Activated CD4-positive, alpha-beta T cell treated with anti-CD3 and anti-CD28 coated beads, Interleukin-2, amount 10 ng/mL, durations not matched to agents 7 days and 5 days (primary cell): Measurements from ENCODE around the gene HNRNPUL1. TPM values are rescaled to one million over a fixed set of nuclear protein-coding genes. Genes with fewer than 3 reads are reported as not detected.
A peak's percentile ranks its signal among the peaks of the same experiment; 100 is the strongest.
"Not testable (repeated sequence)": the region's sequence is repeated elsewhere in the genome, so short reads cannot be mapped to it uniquely, and the experiment has no call there.

Experiments
- CTCF ChIA-PET: fragments of 350-600 bp; sonication (Branson Sonifier 250); formaldehyde crosslinking; loops from one replicate; lab custom pipeline; 2021; ENCODE audit warnings: antibody characterized with exemption; lab: Charles Lee
- POLR2A ChIA-PET: fragments of 350-600 bp; sonication (Branson Sonifier 250); formaldehyde crosslinking; loops from one replicate; lab custom pipeline; 2021; ENCODE audit warnings: antibody characterized with exemption; lab: Charles Lee
- DNase-seq: peaks from one replicate; pipeline ENCODE4 v3.0.0-alpha.2; 2020
- H3K27ac Mint-ChIP-seq: one replicate; pipeline ENCODE4 v1.8.0; 2021; ENCODE audit warnings: mild to moderate bottlenecking, moderate library complexity, mixed read lengths
- H3K27me3 Mint-ChIP-seq: one replicate; pipeline ENCODE4 v1.8.0; 2021; ENCODE audit warnings: mixed read lengths
- H3K36me3 Mint-ChIP-seq: one replicate; pipeline ENCODE4 v1.8.0; 2021; ENCODE audit warnings: low read depth, mixed read lengths
- H3K4me1 Mint-ChIP-seq: one replicate; pipeline ENCODE4 v1.8.0; 2021; ENCODE audit warnings: mixed read lengths
- H3K4me3 Mint-ChIP-seq: one replicate; pipeline ENCODE4 v1.8.0; 2021; ENCODE audit warnings: mild to moderate bottlenecking, moderate library complexity, mixed read lengths
- H3K9me3 Mint-ChIP-seq: one replicate; pipeline ENCODE4 v1.8.0; 2021; ENCODE audit warnings: mixed read lengths
- total RNA-seq, 2 experiments: library from RNA; stranded (reverse); gene quantifications; one replicate each; pipeline ENCODE4 v1.2.3, GENCODE V29; 2021

Gene HNRNPUL1
- total RNA-seq, 2 experiments from 2014 or later, result 333 to 348 TPM

DNA sequence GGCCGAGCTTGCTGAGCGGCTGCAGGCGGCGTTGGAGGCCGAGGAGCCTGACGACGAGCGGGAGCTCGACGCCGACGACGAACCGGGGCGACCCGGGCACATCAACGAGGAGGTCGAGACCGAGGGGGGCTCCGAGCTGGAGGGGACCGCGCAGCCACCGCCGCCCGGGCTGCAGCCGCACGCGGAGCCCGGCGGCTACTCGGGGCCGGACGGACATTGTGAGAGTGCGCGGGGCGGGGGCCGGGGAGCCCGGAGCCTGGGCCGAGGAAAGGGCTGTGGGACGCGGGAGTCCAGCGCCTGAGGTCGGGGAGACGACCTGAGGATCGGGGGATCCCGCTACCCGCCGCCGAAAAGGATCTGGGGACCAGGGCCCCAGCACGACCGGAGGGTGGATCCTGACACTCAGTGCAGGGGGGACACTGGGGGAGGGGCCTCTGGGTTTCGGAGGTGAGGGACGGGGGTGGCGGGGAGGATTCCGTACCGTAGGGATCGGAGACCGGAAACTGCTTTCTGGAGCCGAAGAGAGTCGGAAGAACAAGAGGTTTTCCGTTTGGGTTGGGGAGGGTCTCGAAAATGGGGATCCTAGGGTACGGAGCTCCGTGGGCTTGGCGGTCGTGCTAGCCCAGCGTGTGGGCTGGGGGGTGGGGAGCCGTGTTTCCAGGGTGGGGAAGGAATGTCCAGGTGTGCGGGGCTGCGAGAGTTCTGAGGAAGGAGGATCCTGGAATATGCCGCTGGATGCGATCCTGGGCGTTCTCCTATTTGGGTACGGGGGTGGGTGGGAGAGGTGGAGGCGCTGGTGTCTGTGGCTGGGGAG, 616 bp downstream of the HNRNPUL1 start:
- DNase-seq, result peak; percentile 60
- peaks cover 40% of the 10 kb centered on the region for H3K36me3 Mint-ChIP-seq
- POLR2A ChIA-PET, result no interaction called here

GRCh38 chr19:41265395-41266153, 1.4 kb downstream of the HNRNPUL1 start:
- POLR2A ChIA-PET, result no interaction called here
- no peaks in the 10 kb centered on the region for H3K9me3 Mint-ChIP-seq
- peaks cover 40% of the 10 kb centered on the region for H3K36me3 Mint-ChIP-seq
- H3K4me3 Mint-ChIP-seq, result peak overlapping the region; percentile 89
- H3K27ac Mint-ChIP-seq, result peak overlapping the region; percentile 99
- no peaks in the 10 kb centered on the region for H3K27me3 Mint-ChIP-seq
- DNase-seq, result no peak
- CTCF ChIA-PET, result interaction anchor here (0.6 to 1.6 kb wide), 2 partner anchors 14 to 46 kb away, joined by 4 to 5 read pairs; no protein-coding TSS in a partner anchor
- peaks cover 45% of the 10 kb centered on the region for H3K4me1 Mint-ChIP-seq

More for the DNA sequence above, 616 bp downstream of the HNRNPUL1 start:
- H3K27ac Mint-ChIP-seq, result peak overlapping the region; percentile 99
- H3K4me3 Mint-ChIP-seq, result peak overlapping the region; percentile 89
- CTCF ChIA-PET, result interaction anchor here (0.6 to 4.0 kb wide), 11 partner anchors 12 to 101 kb away, joined by 3 to 40 read pairs (median 5); no protein-coding TSS in a partner anchor
- H3K27me3 Mint-ChIP-seq, result no peaks in the 10 kb centered on the region
- peaks cover 45% of the 10 kb centered on the region for H3K4me1 Mint-ChIP-seq
- no peaks in the 10 kb centered on the region for H3K9me3 Mint-ChIP-seq

- no peaks in the 10 kb centered on the region for H3K27me3 Mint-ChIP-seq
- no peak overlapping the region for H3K27ac Mint-ChIP-seq
- peaks cover 71% of the 10 kb centered on the region for H3K36me3 Mint-ChIP-seq
- POLR2A ChIA-PET, result no interaction called here
- DNase-seq, result no peak
- H3K4me3 Mint-ChIP-seq, result no peak overlapping the region
- CTCF ChIA-PET, result interaction anchor here (0.6 to 0.8 kb wide), 2 partner anchors 65 to 634 kb away, joined by 3 to 5 read pairs; no protein-coding TSS in a partner anchor
- H3K9me3 Mint-ChIP-seq, result no peaks in the 10 kb centered on the region
- peaks cover 33% of the 10 kb centered on the region for H3K4me1 Mint-ChIP-seq
Measured at GRCh38 chr19:41269055-41269454, 4.9 kb downstream of the HNRNPUL1 start.

DNA sequence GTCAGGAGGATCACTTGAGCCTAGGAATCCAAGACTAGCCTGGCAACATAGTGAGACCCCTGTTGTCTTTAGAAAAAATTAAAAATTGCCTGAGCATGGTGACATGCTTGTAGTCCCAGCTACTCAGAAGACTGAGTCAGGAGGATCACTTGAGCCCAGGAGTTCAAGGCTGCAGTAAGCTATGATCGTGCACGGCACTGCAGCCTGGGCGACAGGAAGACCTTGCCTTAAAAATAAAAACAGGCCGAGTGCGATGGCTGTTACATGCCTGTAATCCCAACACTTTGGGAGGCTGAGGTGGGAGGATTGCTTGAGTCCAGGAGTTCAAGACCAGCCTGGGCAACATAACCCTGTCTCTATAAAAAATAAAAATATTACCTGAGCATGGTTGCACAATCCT, 5.4 kb downstream of the HNRNPUL1 start:
- Mint-ChIP-seq H3K9me3 (no peaks in the 10 kb centered on the region), H3K4me1 (peaks cover 33% of the 10 kb centered on the region), H3K27me3 (no peaks in the 10 kb centered on the region), H3K36me3 (peaks cover 75% of the 10 kb centered on the region), H3K4me3 (no peak overlapping the region), H3K27ac (no peak overlapping the region)
- ChIA-PET POLR2A (no interaction called here), CTCF (interaction anchor here (0.8 kb wide), 1 partner anchor 635 kb away, joined by 3 read pairs; no protein-coding TSS in a partner anchor)
- DNase-seq, result no peak

- ChIA-PET POLR2A (no interaction called here), CTCF (interaction anchor here (0.7 to 0.8 kb wide), 2 partner anchors 20 to 22 kb away, joined by 3 read pairs; no protein-coding TSS in a partner anchor)
- H3K36me3 Mint-ChIP-seq, result peaks cover 70% of the 10 kb centered on the region
- no peak overlapping the region for H3K27ac Mint-ChIP-seq
- no peak for DNase-seq
- no peak overlapping the region for H3K4me3 Mint-ChIP-seq
- H3K27me3 Mint-ChIP-seq, result no peaks in the 10 kb centered on the region
- H3K9me3 Mint-ChIP-seq, result no peaks in the 10 kb centered on the region
- peaks cover 6% of the 10 kb centered on the region for H3K4me1 Mint-ChIP-seq
Measured at GRCh38 chr19:41273076-41273475, 8.9 kb downstream of the HNRNPUL1 start.

GRCh38 chr19:41274802-41275201, 10.6 kb downstream of the HNRNPUL1 start:
- Mint-ChIP-seq H3K36me3 (peaks cover 75% of the 10 kb centered on the region), H3K27me3 (no peaks in the 10 kb centered on the region), H3K4me3 (no peak overlapping the region), H3K27ac (peak overlapping the region; percentile 38), H3K9me3 (no peaks in the 10 kb centered on the region), H3K4me1 (peaks cover 6% of the 10 kb centered on the region)
- ChIA-PET POLR2A (no interaction called here), CTCF (interaction anchor here (1.4 to 1.6 kb wide), 2 partner anchors 23 to 78 kb away, joined by 4 to 5 read pairs; no protein-coding TSS in a partner anchor)
- no peak for DNase-seq

DNA sequence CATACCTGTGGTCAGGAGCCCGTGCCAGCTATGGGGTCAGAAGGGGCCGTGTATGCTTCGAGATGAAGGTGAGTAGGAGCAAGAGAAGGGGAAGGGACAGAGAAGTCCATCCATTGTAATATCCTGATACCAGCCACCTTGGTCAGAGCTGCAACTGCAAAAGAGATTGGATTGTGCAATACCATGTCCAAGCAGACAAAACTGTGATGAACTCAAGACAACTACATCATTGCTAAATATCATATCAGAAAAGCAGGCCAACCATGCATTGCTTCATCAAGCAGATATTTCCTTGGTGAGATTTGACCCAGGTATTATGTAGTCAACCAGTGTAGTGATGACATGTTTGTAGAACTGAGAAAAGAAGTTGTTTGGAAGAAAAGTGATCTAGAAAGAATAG, 12.1 kb downstream of the HNRNPUL1 start:
- Mint-ChIP-seq H3K27ac (peak overlapping the region; percentile 50), H3K4me1 (peaks cover 6% of the 10 kb centered on the region), H3K9me3 (no peaks in the 10 kb centered on the region), H3K27me3 (no peaks in the 10 kb centered on the region), H3K36me3 (peaks cover 81% of the 10 kb centered on the region), H3K4me3 (no peak overlapping the region)
- DNase-seq, result no peak
- ChIA-PET POLR2A (no interaction called here), CTCF (interaction anchor here (1.1 kb wide), 1 partner anchor 12 kb away, joined by 5 read pairs; the partner anchor contains the start of gene HNRNPUL1)

DNA sequence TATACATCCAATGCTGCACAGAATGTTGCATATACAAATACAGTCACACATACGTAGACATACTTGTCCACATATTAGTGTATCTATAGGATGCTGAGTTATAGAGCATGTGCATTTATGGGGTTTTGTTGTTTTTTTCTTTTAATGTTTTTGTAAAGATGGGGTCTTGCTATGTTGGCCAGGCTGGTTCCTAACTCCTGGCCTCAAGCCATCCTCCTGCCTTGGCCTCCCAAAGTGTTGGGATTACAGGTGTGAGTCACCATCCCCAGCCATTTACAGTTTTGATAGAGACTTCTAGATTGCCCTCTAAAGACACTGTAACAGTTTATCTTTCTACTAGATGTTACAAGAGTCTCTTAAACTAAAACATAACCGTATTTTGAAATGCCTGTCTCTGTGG, 14.3 kb downstream of the HNRNPUL1 start:
- peaks cover 74% of the 10 kb centered on the region for H3K36me3 Mint-ChIP-seq
- ChIA-PET POLR2A (no interaction called here), CTCF (interaction anchor here (2.0 kb wide), 1 partner anchor 13 kb away, joined by 5 read pairs; no protein-coding TSS in a partner anchor)
- no peak overlapping the region for H3K27ac Mint-ChIP-seq
- H3K4me3 Mint-ChIP-seq, result no peak overlapping the region
- DNase-seq, result no peak
- no peaks in the 10 kb centered on the region for H3K9me3 Mint-ChIP-seq
- H3K4me1 Mint-ChIP-seq, result no peaks in the 10 kb centered on the region
- no peaks in the 10 kb centered on the region for H3K27me3 Mint-ChIP-seq

DNA sequence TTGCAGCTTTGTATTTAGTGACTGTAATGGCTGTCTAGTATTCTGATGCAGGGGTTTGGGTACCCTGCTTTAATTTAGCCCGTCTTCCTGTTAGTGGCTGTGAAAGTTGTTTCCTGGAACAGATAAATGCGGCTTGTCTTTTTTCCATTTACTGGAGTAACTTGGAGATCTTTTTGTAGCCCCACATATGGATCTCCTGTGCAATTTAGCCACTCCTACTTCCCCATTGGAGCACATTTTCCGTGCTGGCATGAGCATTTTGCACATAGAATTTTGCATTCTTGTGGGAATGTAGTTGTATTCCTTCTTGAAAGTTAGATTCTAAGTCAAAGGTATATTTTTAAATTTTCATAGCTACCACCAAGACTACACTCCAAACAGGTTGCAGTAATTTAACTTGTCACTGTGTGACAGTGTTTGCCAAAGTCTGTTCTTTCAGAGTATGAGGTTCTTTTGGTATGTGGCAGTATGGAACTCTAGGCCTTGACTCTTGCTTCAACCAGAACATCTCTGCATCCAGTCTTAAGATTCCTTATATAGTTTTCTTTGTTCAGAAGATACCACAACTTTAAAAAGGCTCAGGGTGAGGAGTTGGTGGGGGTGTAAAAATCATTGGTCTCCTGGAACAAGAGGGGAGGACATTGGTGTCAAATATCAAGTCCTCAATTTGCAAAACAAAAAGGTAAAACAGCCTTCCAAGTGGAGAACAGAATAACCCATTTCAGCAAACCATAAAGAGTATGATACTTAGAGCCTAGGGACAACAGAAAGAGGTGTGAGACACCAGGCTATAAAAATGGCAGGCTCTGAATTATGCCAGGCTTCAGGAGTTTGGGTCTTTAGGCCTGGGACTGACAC, 24.7 kb downstream of the HNRNPUL1 start:
- Mint-ChIP-seq H3K9me3 (no peaks in the 10 kb centered on the region), H3K27me3 (no peaks in the 10 kb centered on the region), H3K36me3 (peaks cover 62% of the 10 kb centered on the region), H3K27ac (peak overlapping the region; percentile 36), H3K4me1 (peaks cover 2% of the 10 kb centered on the region), H3K4me3 (no peak overlapping the region)
- DNase-seq, result no peak
- ChIA-PET POLR2A (no interaction called here), CTCF (interaction anchor here (0.9 kb wide), 1 partner anchor 23 kb away, joined by 3 read pairs; no protein-coding TSS in a partner anchor)

- H3K9me3 Mint-ChIP-seq, H3K27ac Mint-ChIP-seq, DNase-seq, H3K27me3 Mint-ChIP-seq, H3K4me3 Mint-ChIP-seq, H3K4me1 Mint-ChIP-seq, CTCF ChIA-PET: not testable (repeated sequence)
- POLR2A ChIA-PET, result interaction anchor here (0.7 kb wide), 1 partner anchor 66 kb away, joined by 3 read pairs; no protein-coding TSS in a partner anchor
- H3K36me3 Mint-ChIP-seq, result peaks cover 63% of the 10 kb centered on the region
Measured at GRCh38 chr19:41289814-41290213, 25.6 kb downstream of the HNRNPUL1 start.

GRCh38 chr19:41294393-41294792, 30.2 kb downstream of the HNRNPUL1 start:
- POLR2A ChIA-PET, result no interaction called here
- H3K27ac Mint-ChIP-seq, result no peak overlapping the region
- H3K27me3 Mint-ChIP-seq, result no peaks in the 10 kb centered on the region
- peaks cover 78% of the 10 kb centered on the region for H3K36me3 Mint-ChIP-seq
- H3K9me3 Mint-ChIP-seq, result no peaks in the 10 kb centered on the region
- no peak overlapping the region for H3K4me3 Mint-ChIP-seq
- peaks cover 48% of the 10 kb centered on the region for H3K4me1 Mint-ChIP-seq
- CTCF ChIA-PET, result interaction anchor here (0.8 to 1.1 kb wide), 5 partner anchors 9 to 89 kb away, joined by 3 to 4 read pairs (median 3); no protein-coding TSS in a partner anchor
- DNase-seq, result no peak

DNA sequence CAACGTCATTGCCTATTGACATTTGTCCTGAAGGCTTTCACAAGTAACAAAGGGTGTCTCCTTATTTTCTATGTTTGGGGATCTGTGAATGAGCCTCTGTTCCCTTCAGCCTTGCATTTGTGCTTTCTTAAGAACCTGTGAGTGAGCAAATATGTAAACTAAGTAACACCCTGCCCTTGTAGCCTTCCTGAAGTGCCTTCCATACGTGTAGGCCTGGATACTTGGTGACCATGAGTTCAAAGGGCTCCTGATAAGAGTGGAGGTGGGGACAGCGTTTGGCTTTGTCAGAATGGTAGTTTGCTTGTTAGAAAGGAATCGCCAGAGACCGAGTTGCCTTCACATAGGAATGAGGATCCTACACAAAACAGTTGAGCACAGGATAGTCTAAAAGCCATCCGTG, 31.3 kb downstream of the HNRNPUL1 start:
- H3K36me3 Mint-ChIP-seq, result peaks cover 84% of the 10 kb centered on the region
- H3K4me3 Mint-ChIP-seq, result no peak overlapping the region
- CTCF ChIA-PET, result interaction anchor here (0.8 to 1.1 kb wide), 4 partner anchors 10 to 23 kb away, joined by 3 read pairs; no protein-coding TSS in a partner anchor
- POLR2A ChIA-PET, result no interaction called here
- DNase-seq, result no peak
- H3K9me3 Mint-ChIP-seq, result no peaks in the 10 kb centered on the region
- no peaks in the 10 kb centered on the region for H3K27me3 Mint-ChIP-seq
- no peak overlapping the region for H3K27ac Mint-ChIP-seq
- peaks cover 60% of the 10 kb centered on the region for H3K4me1 Mint-ChIP-seq
